AG04450 (cell line): Measurements from ENCODE around the gene PPP2R5C. TPM values are rescaled to one million over a fixed set of nuclear protein-coding genes. Genes with fewer than 3 reads are reported as not detected.

Source experiments
- CTCF ChIA-PET: fragments of 300-600, 350-600 bp; formaldehyde crosslinking; extraction: SDS; loops from one replicate; lab custom pipeline; 2022; ENCODE audit warnings: antibody characterized with exemption, inconsistent platforms; lab: Charles Lee
- POLR2A ChIA-PET: fragments of 350-600 bp; formaldehyde crosslinking; extraction: SDS; loops from one replicate; lab custom pipeline; 2021; ENCODE audit warnings: antibody characterized with exemption, inconsistent platforms; lab: Yijun Ruan, JAX
- DNase-seq: peaks from one replicate; pipeline ENCODE4 v3.0.0-alpha.2; 2011; ENCODE audit warnings: low read depth, low spot score
- H3K27ac ChIP-seq: one replicate; pipeline ENCODE4 v1.5.1; 2012; ENCODE audit warnings: low read depth, low read length, control low read depth
- H3K27me3 ChIP-seq: one replicate; pipeline ENCODE4 v1.6.0; 2012; ENCODE audit warnings: low read length; ENCODE audit not compliant: control insufficient read depth, insufficient read depth
- H3K4me3 ChIP-seq: 2 replicates; pipeline ENCODE4 v1.5.1; 2011; ENCODE audit warnings: mild to moderate bottlenecking, low read depth, low read length, control low read depth
- H3K9me3 ChIP-seq: 2 replicates; pipeline ENCODE4 v1.5.1; 2012; ENCODE audit warnings: low read length; ENCODE audit not compliant: control insufficient read depth, insufficient read depth
- CTCF ChIP-seq: IDR thresholded peaks from 2 replicates; pipeline ENCODE4 v1.5.1; 2011; ENCODE audit warnings: low read depth, low read length, control low read depth, inconsistent platforms
- polyA plus RNA-seq: library from polyadenylated mRNA; depleted of rRNA; stranded (reverse); fragments of >200 nt; gene quantifications from 2 replicates; pipeline ENCODE4 v1.2.3, GENCODE V29; 2011

The PPP2R5C gene
- polyA plus RNA-seq, 1 experiment = 140 TPM

GRCh38 chr14:101840649-101841369 is 79.3 kb downstream of the PPP2R5C start:
- POLR2A ChIA-PET = no interaction called here
- H3K27ac ChIP-seq = no peak overlapping the region

GRCh38 chr14:101843038-101843437 is 81.5 kb downstream of the PPP2R5C start:
- Histone ChIP-seq H3K9me3 (no peaks in the 10 kb centered on the region), H3K4me3 (no peak overlapping the region), H3K27me3 (no peaks in the 10 kb centered on the region), H3K27ac (no peak overlapping the region)
- no peak for TF ChIP-seq CTCF
- CTCF ChIA-PET = interaction anchor here (2.5 kb wide), 1 partner anchor 72 kb away, joined by 9 read pairs; no protein-coding TSS in a partner anchor
- POLR2A ChIA-PET = no interaction called here
- no peak for DNase-seq

More at GRCh38 chr14:101840649-101841369, 79.3 kb downstream of the PPP2R5C start:
- no peak for TF ChIP-seq CTCF
- CTCF ChIA-PET = no interaction called here
- DNase-seq = no peak
- no peaks in the 10 kb centered on the region for H3K9me3 ChIP-seq
- no peak overlapping the region for H3K4me3 ChIP-seq
- no peaks in the 10 kb centered on the region for H3K27me3 ChIP-seq

- peak; percentile 41 for TF ChIP-seq CTCF
- no peaks in the 10 kb centered on the region for H3K27me3 ChIP-seq
- H3K4me3 ChIP-seq = no peak overlapping the region
- POLR2A ChIA-PET = no interaction called here
- DNase-seq = no peak
- CTCF ChIA-PET = interaction anchor here (0.6 to 2.5 kb wide), 2 partner anchors 73 to 130 kb away, joined by 3 to 9 read pairs; no protein-coding TSS in a partner anchor
- no peak overlapping the region for H3K27ac ChIP-seq
- H3K9me3 ChIP-seq = no peaks in the 10 kb centered on the region
Measured at GRCh38 chr14:101843665-101844064, 82.2 kb downstream of the PPP2R5C start.

GRCh38 chr14:101844219-101844618 is 82.7 kb downstream of the PPP2R5C start:
- Histone ChIP-seq H3K9me3 (no peaks in the 10 kb centered on the region), H3K4me3 (no peak overlapping the region), H3K27me3 (no peaks in the 10 kb centered on the region), H3K27ac (no peak overlapping the region)
- no peak for TF ChIP-seq CTCF
- ChIA-PET CTCF (interaction anchor here (2.5 kb wide), 1 partner anchor 73 kb away, joined by 9 read pairs; no protein-coding TSS in a partner anchor), POLR2A (no interaction called here)
- DNase-seq = no peak

- H3K27ac ChIP-seq = no peak overlapping the region
- ChIA-PET CTCF (interaction anchor here (0.7 kb wide), 1 partner anchor 176 kb away, joined by 3 read pairs; no protein-coding TSS in a partner anchor), POLR2A (no interaction called here)
- H3K4me3 ChIP-seq = no peak overlapping the region
- DNase-seq = no peak
- H3K9me3 ChIP-seq = no peaks in the 10 kb centered on the region
- no peaks in the 10 kb centered on the region for H3K27me3 ChIP-seq
- TF ChIP-seq CTCF = no peak
Measured at GRCh38 chr14:101844751-101845150, 83.2 kb downstream of the PPP2R5C start.
